GM12872 (cell line): Measurements from ENCODE around the gene PXMP2.

Experiments used
- TF ChIP-seq, protein P1 (sequence below): IDR thresholded peaks from 3 replicates; pipeline ENCODE4 v1.5.1; 2011; ENCODE audit warnings: low read depth, mild to moderate bottlenecking, low read length, moderate library complexity; ENCODE audit not compliant: insufficient read depth

PXMP2 gene

DNA sequence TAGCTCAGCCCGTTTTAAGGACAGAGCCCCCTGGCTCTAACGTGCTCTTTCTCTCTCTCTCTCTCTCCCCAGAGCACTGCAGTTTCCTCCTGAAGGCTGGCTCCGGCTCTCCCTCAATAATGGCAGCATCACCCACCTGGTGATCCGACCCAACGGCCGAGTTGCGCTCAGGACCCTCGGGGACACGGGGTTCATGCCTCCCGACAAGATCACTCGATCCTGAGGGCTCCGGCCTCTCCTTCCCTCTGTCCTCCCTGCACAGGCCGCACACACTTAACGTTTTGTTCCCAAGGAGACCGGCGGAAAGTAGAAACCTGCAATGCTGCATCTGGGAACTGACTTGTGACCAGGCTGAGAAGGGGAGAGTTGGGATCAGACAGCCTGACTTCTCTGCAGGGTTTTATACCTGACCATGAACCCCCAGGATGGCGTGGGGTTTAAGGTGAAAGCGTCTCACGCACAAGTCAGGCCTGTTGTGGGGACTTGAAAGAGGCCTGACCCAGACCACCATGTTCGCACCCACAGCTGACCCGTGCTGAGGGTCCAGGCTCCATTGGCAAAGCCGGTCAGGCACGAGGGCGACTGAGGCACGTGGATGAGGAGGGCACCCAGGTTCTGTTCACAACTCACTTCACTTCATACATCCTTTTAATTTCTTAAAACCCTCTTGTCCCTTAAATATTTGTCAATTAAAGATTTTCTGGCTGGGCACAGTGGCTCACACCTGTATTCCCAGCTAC lies 33.4 kb downstream of the PXMP2 start:
- TF ChIP-seq, protein P1, sequence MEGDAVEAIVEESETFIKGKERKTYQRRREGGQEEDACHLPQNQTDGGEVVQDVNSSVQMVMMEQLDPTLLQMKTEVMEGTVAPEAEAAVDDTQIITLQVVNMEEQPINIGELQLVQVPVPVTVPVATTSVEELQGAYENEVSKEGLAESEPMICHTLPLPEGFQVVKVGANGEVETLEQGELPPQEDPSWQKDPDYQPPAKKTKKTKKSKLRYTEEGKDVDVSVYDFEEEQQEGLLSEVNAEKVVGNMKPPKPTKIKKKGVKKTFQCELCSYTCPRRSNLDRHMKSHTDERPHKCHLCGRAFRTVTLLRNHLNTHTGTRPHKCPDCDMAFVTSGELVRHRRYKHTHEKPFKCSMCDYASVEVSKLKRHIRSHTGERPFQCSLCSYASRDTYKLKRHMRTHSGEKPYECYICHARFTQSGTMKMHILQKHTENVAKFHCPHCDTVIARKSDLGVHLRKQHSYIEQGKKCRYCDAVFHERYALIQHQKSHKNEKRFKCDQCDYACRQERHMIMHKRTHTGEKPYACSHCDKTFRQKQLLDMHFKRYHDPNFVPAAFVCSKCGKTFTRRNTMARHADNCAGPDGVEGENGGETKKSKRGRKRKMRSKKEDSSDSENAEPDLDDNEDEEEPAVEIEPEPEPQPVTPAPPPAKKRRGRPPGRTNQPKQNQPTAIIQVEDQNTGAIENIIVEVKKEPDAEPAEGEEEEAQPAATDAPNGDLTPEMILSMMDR: no peak

DNA sequence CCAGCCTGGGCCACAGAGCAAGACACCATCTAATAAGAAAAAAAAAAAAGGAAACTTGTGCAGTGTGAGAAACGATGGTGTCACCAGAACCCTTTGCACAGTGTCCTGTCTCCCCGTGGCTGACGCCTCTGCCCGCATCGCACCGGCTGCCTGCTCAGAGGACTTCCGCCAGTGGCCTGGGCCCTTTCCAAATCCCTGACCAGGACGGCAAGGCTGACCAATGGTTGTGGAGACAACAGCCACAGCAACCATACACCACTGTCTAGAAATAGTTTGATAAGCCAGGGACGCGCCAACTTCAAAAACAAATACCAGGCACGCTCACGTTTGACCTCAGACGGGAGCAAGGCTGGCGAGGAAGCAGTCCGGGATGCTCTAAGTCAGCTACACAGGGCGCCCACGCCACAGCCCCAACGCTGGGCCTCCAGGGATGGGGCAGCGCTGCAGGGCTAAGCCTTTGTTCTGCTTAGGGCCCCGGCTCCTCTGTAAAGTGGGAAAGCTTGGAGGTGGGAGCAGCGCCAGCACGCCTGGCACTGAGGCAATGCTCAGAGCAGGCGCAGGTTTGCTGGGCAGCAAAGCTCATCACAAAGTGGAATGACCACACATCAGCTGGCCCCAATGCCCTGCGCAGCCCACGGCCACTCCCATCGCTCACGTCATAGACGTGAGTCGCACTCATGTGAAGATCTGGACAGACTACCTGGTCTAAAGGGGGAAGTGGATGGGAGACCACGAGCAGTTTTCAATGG lies 35.8 kb downstream of the PXMP2 start:
- TF ChIP-seq, protein P1: no peak

DNA sequence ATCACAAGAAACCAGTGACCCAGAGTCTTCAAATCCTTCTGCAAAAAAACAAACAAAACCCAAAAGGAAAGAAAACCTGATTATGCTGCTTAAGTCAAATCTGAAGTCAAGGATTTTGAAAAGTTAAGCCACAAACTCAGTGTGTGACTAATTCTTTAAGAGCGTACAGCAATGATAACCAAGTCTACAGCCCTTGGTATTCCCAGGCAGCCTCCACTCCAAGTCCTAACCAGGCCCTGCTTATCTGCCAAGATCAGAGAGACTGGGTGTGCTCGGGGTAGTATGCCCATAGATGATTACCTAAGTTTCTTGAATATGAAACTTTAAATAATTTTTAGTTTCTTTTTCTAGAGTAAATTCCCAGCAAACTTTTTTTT lies 36.4 kb downstream of the PXMP2 start:
- TF ChIP-seq, protein P1: no peak

DNA sequence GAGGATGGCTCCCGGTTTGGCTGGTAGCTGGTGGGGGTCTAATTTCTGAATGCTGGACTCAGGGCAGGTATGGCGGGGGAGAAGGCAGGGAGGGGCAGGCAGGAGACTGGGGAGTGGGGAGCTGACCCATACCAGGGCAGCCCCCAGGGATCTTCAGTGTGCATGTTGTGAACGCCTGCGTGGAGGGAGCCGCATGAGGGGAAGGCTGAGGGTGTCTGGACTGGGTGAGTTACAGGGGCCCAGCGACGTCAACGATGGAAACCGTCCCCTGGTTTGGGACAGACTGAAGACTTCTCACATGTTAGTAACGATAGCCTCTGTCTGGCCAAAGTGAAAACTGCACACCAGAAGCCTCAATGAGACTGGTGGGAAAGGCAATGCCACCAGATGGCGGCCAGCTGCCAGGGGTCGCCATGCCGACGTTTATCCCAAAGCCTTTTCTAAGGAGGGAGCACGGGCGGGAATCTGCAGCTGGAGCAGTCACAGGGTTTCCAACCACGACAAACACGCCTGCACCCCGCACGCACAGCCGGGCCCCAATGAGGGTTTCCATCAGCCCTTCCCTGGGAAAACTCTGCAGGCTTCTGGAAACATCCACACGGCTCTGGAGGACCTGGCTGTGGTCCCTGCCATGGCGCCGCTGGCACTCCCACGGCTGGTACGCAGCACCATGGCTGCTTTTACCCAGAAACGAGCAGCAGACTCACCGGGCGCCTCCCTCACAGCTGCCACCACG lies 37.3 kb downstream of the PXMP2 start:
- TF ChIP-seq, protein P1: no peak

DNA sequence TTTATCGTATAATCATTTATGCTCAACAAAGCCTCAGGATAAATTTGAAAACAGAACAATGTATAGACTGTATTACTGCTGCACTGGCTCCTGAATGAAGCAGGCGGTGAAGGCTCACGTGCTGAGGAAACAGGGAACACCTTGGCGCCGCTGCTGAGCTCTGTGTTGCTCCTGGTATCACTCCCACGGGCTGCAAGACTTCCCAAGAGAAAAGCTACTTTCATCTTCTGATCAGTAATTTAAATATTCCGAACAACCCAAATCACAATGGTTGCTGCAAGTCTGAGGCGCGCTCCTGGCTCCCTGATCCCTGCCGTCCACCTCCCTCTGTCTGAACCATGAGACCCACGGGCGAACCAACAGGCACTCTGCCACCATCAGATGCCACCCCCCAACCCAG lies 39.0 kb downstream of the PXMP2 start:
- TF ChIP-seq, protein P1: no peak

DNA sequence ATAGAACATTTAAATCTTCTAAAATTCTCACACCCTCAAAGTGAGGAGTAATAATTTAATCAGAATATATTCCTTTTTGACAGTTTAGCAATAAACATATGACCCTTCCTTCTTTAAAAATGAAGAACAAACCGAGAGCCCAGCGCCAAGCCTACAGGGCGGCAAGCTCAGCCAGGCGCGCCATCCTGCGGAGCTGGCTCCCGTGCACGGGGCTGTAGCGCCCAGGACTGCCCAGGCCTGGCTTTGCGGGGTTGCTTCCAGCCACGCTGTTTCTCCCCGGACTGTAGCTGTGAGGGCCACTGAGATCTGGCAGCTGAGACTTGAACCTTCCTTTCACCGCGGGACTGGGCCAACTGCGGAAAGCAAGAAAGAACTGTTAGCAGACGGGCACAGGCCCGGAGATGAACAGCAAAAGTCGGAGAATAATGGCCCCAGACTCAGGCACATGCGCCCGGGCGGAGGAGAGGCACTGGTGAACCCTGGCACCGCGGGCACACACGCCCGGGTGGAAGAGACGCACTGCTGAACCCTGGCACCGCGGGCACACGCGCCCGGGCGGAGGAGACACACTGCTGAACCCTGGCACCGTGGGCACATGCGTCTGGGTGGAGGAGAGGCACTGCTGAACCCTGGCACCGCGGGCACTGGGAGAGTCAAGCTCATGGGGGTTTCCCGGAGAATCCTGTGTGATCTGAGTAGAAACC lies 39.9 kb downstream of the PXMP2 start:
- TF ChIP-seq, protein P1: no peak

DNA sequence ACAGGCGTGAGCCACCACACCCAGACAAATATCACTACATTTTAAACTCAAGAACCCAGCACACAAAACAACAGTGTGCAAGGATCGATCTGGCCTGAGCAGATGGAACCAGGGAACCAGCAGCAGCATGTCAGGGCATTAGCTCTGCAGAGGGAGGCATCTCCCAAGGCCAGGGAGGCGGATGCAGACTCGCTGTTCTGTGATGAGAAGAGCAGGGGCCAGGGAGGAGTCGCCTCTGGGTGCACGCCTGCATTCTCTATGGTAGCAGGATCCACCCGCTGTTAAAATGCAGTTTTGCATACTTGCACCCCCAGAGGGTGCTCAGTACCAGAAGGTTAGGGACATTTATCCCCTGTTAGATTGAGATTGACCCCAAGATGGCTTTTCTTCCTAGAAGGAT lies 41.1 kb downstream of the PXMP2 start:
- TF ChIP-seq, protein P1: no peak
